ENCODE results near the gene LCP2.

Gene LCP2

GRCh38 chr5:170223906-170224305, 73.7 kb downstream of the LCP2 start:
- H3K27me3 ChIP-seq (ENCODE audit: control insufficient read depth in 5 of 5, insufficient read depth in 4 of 5, low read length in 5 of 5): no peaks in the 10 kb centered on the region
- H3K4me3 ChIP-seq (ENCODE audit: low read depth in 1 of 5, low read length in 5 of 5): no peak overlapping the region
- no peaks in the 10 kb centered on the region for H3K9me3 ChIP-seq (ENCODE audit: control insufficient read depth in 5 of 5, low read length in 5 of 5)
- H3K36me3 ChIP-seq (ENCODE audit: control insufficient read depth in 5 of 5, insufficient read depth in 5 of 5, low read length in 5 of 5): no peaks in the 10 kb centered on the region
- peak overlapping the region; percentile 8 for H3K27ac ChIP-seq (ENCODE audit: low read depth, low read length)
- no peak overlapping the region for H3K9ac ChIP-seq (ENCODE audit: low read length in 5 of 5)
- peaks cover 0 to 37% (median 30%) of the 10 kb centered on the region in 5 donors for H3K4me1 ChIP-seq (ENCODE audit: control insufficient read depth in 5 of 5, insufficient read depth in 5 of 5, low read length in 5 of 5)

- H3K4me1 ChIP-seq (ENCODE audit: control insufficient read depth in 5 of 5, insufficient read depth in 5 of 5, low read length in 5 of 5): peaks cover 0 to 37% (median 30%) of the 10 kb centered on the region in 5 donors
- H3K27me3 ChIP-seq (ENCODE audit: control insufficient read depth in 5 of 5, insufficient read depth in 4 of 5, low read length in 5 of 5): no peaks in the 10 kb centered on the region
- H3K36me3 ChIP-seq (ENCODE audit: control insufficient read depth in 5 of 5, insufficient read depth in 5 of 5, low read length in 5 of 5): no peaks in the 10 kb centered on the region
- H3K9ac ChIP-seq (ENCODE audit: low read length in 5 of 5): no peak overlapping the region
- peak overlapping the region; percentile 8 for H3K27ac ChIP-seq (ENCODE audit: low read depth, low read length)
- no peaks in the 10 kb centered on the region for H3K9me3 ChIP-seq (ENCODE audit: control insufficient read depth in 5 of 5, low read length in 5 of 5)
- no peak overlapping the region for H3K4me3 ChIP-seq (ENCODE audit: low read depth in 1 of 5, low read length in 5 of 5)
Observed at GRCh38 chr5:170223360-170223759, 74.2 kb downstream of the LCP2 start.

GRCh38 chr5:170221327-170221741, 76.2 kb downstream of the LCP2 start:
- Histone ChIP-seq H3K4me3 (ENCODE audit: low read depth in 1 of 5, low read length in 5 of 5) (no peak overlapping the region), H3K27ac (ENCODE audit: low read depth, low read length) (no peak overlapping the region), H3K36me3 (ENCODE audit: control insufficient read depth in 5 of 5, insufficient read depth in 5 of 5, low read length in 5 of 5) (no peaks in the 10 kb centered on the region), H3K9me3 (ENCODE audit: control insufficient read depth in 5 of 5, low read length in 5 of 5) (no peaks in the 10 kb centered on the region), H3K4me1 (ENCODE audit: control insufficient read depth in 5 of 5, insufficient read depth in 5 of 5, low read length in 5 of 5) (peaks cover 0 to 34% (median 30%) of the 10 kb centered on the region in 5 donors), H3K9ac (ENCODE audit: low read length in 5 of 5) (no peak overlapping the region), H3K27me3 (ENCODE audit: control insufficient read depth in 5 of 5, insufficient read depth in 4 of 5, low read length in 5 of 5) (no peaks in the 10 kb centered on the region)

GRCh38 chr5:170220191-170220590, 77.4 kb downstream of the LCP2 start:
- no peaks in the 10 kb centered on the region for H3K9me3 ChIP-seq (ENCODE audit: control insufficient read depth in 5 of 5, low read length in 5 of 5)
- H3K27me3 ChIP-seq (ENCODE audit: control insufficient read depth in 5 of 5, insufficient read depth in 4 of 5, low read length in 5 of 5): peaks cover 0 to 2% (median 0%) of the 10 kb centered on the region in 5 donors
- H3K4me1 ChIP-seq (ENCODE audit: control insufficient read depth in 5 of 5, insufficient read depth in 5 of 5, low read length in 5 of 5): peaks cover 0 to 34% (median 26%) of the 10 kb centered on the region in 5 donors
- no peak overlapping the region for H3K27ac ChIP-seq (ENCODE audit: low read depth, low read length)
- no peak overlapping the region for H3K4me3 ChIP-seq (ENCODE audit: low read depth in 1 of 5, low read length in 5 of 5)
- H3K9ac ChIP-seq (ENCODE audit: low read length in 5 of 5): no peak overlapping the region
- H3K36me3 ChIP-seq (ENCODE audit: control insufficient read depth in 5 of 5, insufficient read depth in 5 of 5, low read length in 5 of 5): no peaks in the 10 kb centered on the region

- no peak overlapping the region for H3K27ac ChIP-seq (ENCODE audit: low read depth, low read length)
- H3K4me1 ChIP-seq (ENCODE audit: control insufficient read depth in 5 of 5, insufficient read depth in 5 of 5, low read length in 5 of 5): peaks cover 0 to 34% (median 26%) of the 10 kb centered on the region in 5 donors
Observed at GRCh38 chr5:170219615-170220014, 78.0 kb downstream of the LCP2 start.

GRCh38 chr5:170218726-170219125, 78.9 kb downstream of the LCP2 start:
- H3K36me3 ChIP-seq (ENCODE audit: control insufficient read depth in 5 of 5, insufficient read depth in 5 of 5, low read length in 5 of 5): no peaks in the 10 kb centered on the region
- no peak overlapping the region for H3K4me3 ChIP-seq (ENCODE audit: low read depth in 1 of 5, low read length in 5 of 5)
- peaks cover 0 to 2% (median 0%) of the 10 kb centered on the region in 5 donors for H3K27me3 ChIP-seq (ENCODE audit: control insufficient read depth in 5 of 5, insufficient read depth in 4 of 5, low read length in 5 of 5)
- H3K4me1 ChIP-seq (ENCODE audit: control insufficient read depth in 5 of 5, insufficient read depth in 5 of 5, low read length in 5 of 5): peaks cover 0 to 26% (median 22%) of the 10 kb centered on the region in 5 donors
- no peak overlapping the region for H3K9ac ChIP-seq (ENCODE audit: low read length in 5 of 5)
- H3K9me3 ChIP-seq (ENCODE audit: control insufficient read depth in 5 of 5, low read length in 5 of 5): no peaks in the 10 kb centered on the region
- no peak overlapping the region for H3K27ac ChIP-seq (ENCODE audit: low read depth, low read length)

More at GRCh38 chr5:170219615-170220014, 78.0 kb downstream of the LCP2 start:
- Histone ChIP-seq H3K36me3 (ENCODE audit: control insufficient read depth in 5 of 5, insufficient read depth in 5 of 5, low read length in 5 of 5) (no peaks in the 10 kb centered on the region), H3K9me3 (ENCODE audit: control insufficient read depth in 5 of 5, low read length in 5 of 5) (no peaks in the 10 kb centered on the region), H3K4me3 (ENCODE audit: low read depth in 1 of 5, low read length in 5 of 5) (no peak overlapping the region), H3K9ac (ENCODE audit: low read length in 5 of 5) (no peak overlapping the region), H3K27me3 (ENCODE audit: control insufficient read depth in 5 of 5, insufficient read depth in 4 of 5, low read length in 5 of 5) (peaks cover 0 to 2% (median 0%) of the 10 kb centered on the region in 5 donors)

GRCh38 chr5:170217831-170218230, 79.7 kb downstream of the LCP2 start:
- no peaks in the 10 kb centered on the region for H3K9me3 ChIP-seq (ENCODE audit: control insufficient read depth in 5 of 5, low read length in 5 of 5)
- no peaks in the 10 kb centered on the region for H3K36me3 ChIP-seq (ENCODE audit: control insufficient read depth in 5 of 5, insufficient read depth in 5 of 5, low read length in 5 of 5)
- H3K27me3 ChIP-seq (ENCODE audit: control insufficient read depth in 5 of 5, insufficient read depth in 4 of 5, low read length in 5 of 5): peaks cover 0 to 2% (median 0%) of the 10 kb centered on the region in 5 donors
- no peak overlapping the region for H3K27ac ChIP-seq (ENCODE audit: low read depth, low read length)
- no peak overlapping the region for H3K4me3 ChIP-seq (ENCODE audit: low read depth in 1 of 5, low read length in 5 of 5)
- peaks cover 0 to 18% (median 13%) of the 10 kb centered on the region in 5 donors for H3K4me1 ChIP-seq (ENCODE audit: control insufficient read depth in 5 of 5, insufficient read depth in 5 of 5, low read length in 5 of 5)
- no peak overlapping the region for H3K9ac ChIP-seq (ENCODE audit: low read length in 5 of 5)

- H3K4me3 ChIP-seq (ENCODE audit: low read depth in 1 of 5, low read length in 5 of 5): no peak overlapping the region
- no peak overlapping the region for H3K27ac ChIP-seq (ENCODE audit: low read depth, low read length)
- H3K9me3 ChIP-seq (ENCODE audit: control insufficient read depth in 5 of 5, low read length in 5 of 5): no peaks in the 10 kb centered on the region
- H3K9ac ChIP-seq (ENCODE audit: low read length in 5 of 5): no peak overlapping the region
- peaks cover 0 to 2% (median 0%) of the 10 kb centered on the region in 5 donors for H3K27me3 ChIP-seq (ENCODE audit: control insufficient read depth in 5 of 5, insufficient read depth in 4 of 5, low read length in 5 of 5)
- H3K4me1 ChIP-seq (ENCODE audit: control insufficient read depth in 5 of 5, insufficient read depth in 5 of 5, low read length in 5 of 5): peaks cover 0 to 9% (median 8%) of the 10 kb centered on the region in 5 donors
- no peaks in the 10 kb centered on the region for H3K36me3 ChIP-seq (ENCODE audit: control insufficient read depth in 5 of 5, insufficient read depth in 5 of 5, low read length in 5 of 5)
Observed at GRCh38 chr5:170216257-170216864, 81.2 kb downstream of the LCP2 start.

GRCh38 chr5:170211575-170212334, 85.8 kb downstream of the LCP2 start:
- no peak overlapping the region for H3K27ac ChIP-seq (ENCODE audit: low read depth, low read length)
- no peak overlapping the region for H3K4me3 ChIP-seq (ENCODE audit: low read depth in 1 of 5, low read length in 5 of 5)
- H3K9me3 ChIP-seq (ENCODE audit: control insufficient read depth in 5 of 5, low read length in 5 of 5): peaks cover 0 to 2% (median 0%) of the 10 kb centered on the region in 5 donors
- no peaks in the 10 kb centered on the region for H3K4me1 ChIP-seq (ENCODE audit: control insufficient read depth in 5 of 5, insufficient read depth in 5 of 5, low read length in 5 of 5)
- H3K27me3 ChIP-seq (ENCODE audit: control insufficient read depth in 5 of 5, insufficient read depth in 4 of 5, low read length in 5 of 5): peaks cover 0 to 2% (median 0%) of the 10 kb centered on the region in 5 donors
- H3K36me3 ChIP-seq (ENCODE audit: control insufficient read depth in 5 of 5, insufficient read depth in 5 of 5, low read length in 5 of 5): no peaks in the 10 kb centered on the region
- H3K9ac ChIP-seq (ENCODE audit: low read length in 5 of 5): no peak overlapping the region

- no peak overlapping the region for H3K9ac ChIP-seq (ENCODE audit: low read length in 5 of 5)
- H3K27me3 ChIP-seq (ENCODE audit: control insufficient read depth in 5 of 5, insufficient read depth in 4 of 5, low read length in 5 of 5): no peaks in the 10 kb centered on the region
- no peak overlapping the region for H3K4me3 ChIP-seq (ENCODE audit: low read depth in 1 of 5, low read length in 5 of 5)
- no peaks in the 10 kb centered on the region for H3K4me1 ChIP-seq (ENCODE audit: control insufficient read depth in 5 of 5, insufficient read depth in 5 of 5, low read length in 5 of 5)
- H3K27ac ChIP-seq (ENCODE audit: low read depth, low read length): no peak overlapping the region
- H3K9me3 ChIP-seq (ENCODE audit: control insufficient read depth in 5 of 5, low read length in 5 of 5): peaks cover 0 to 2% (median 0%) of the 10 kb centered on the region in 5 donors
- no peaks in the 10 kb centered on the region for H3K36me3 ChIP-seq (ENCODE audit: control insufficient read depth in 5 of 5, insufficient read depth in 5 of 5, low read length in 5 of 5)
Observed at GRCh38 chr5:170206958-170207357, 90.6 kb downstream of the LCP2 start.
